ENCODE results near the gene SLC49A4.

Gene SLC49A4

GRCh38 chr3:122862381-122862780, 67.5 kb downstream of the SLC49A4 start:
- no peak for DNase-seq

- no peak for DNase-seq
Observed at GRCh38 chr3:122864498-122864897, 69.6 kb downstream of the SLC49A4 start.

GRCh38 chr3:122868322-122868721, 73.5 kb downstream of the SLC49A4 start:
- no peak for DNase-seq

GRCh38 chr3:122873741-122874515, 79.1 kb downstream of the SLC49A4 start:
- no peak for DNase-seq

- no peak for DNase-seq
Observed at GRCh38 chr3:122875547-122876127, 80.8 kb downstream of the SLC49A4 start.

- no peak for DNase-seq
Observed at GRCh38 chr3:122880173-122880572, 85.3 kb downstream of the SLC49A4 start.

- DNase-seq = no peak
Observed at GRCh38 chr3:122880624-122881023, 85.8 kb downstream of the SLC49A4 start.

GRCh38 chr3:122882361-122882947, 87.6 kb downstream of the SLC49A4 start:
- no peak for DNase-seq

- DNase-seq = no peak
Observed at GRCh38 chr3:122886251-122886650, 91.4 kb downstream of the SLC49A4 start.

GRCh38 chr3:122886946-122887345, 92.1 kb downstream of the SLC49A4 start:
- no peak for DNase-seq

- DNase-seq = no peak
Observed at GRCh38 chr3:122890077-122890719, 95.3 kb downstream of the SLC49A4 start.

- DNase-seq = no peak
Observed at GRCh38 chr3:122890720-122891220, 95.9 kb downstream of the SLC49A4 start.

GRCh38 chr3:122892118-122892960, 97.5 kb downstream of the SLC49A4 start:
- peak; percentile 53 for DNase-seq

GRCh38 chr3:122893282-122893681, 98.4 kb downstream of the SLC49A4 start:
- DNase-seq = no peak

GRCh38 chr3:122893754-122894668, 99.1 kb downstream of the SLC49A4 start:
- DNase-seq = no peak

GRCh38 chr3:122898298-122898697, 103.4 kb downstream of the SLC49A4 start:
- DNase-seq = no peak

- no peak for DNase-seq
Observed at GRCh38 chr3:122902326-122902725, 107.5 kb downstream of the SLC49A4 start.

- no peak for DNase-seq
Observed at GRCh38 chr3:122903171-122903570, 108.3 kb downstream of the SLC49A4 start.

GRCh38 chr3:122907471-122907870, 112.6 kb downstream of the SLC49A4 start:
- DNase-seq = no peak

- no peak for DNase-seq
Observed at GRCh38 chr3:122908251-122908650, 113.4 kb downstream of the SLC49A4 start.

GRCh38 chr3:122911901-122912300, 117.0 kb downstream of the SLC49A4 start:
- DNase-seq = no peak

All from NCI-H1105 treated with DMSO at 0.1 percent for 48 hours (cell line).